ENCODE measurements around the gene ADORA1.

The ADORA1 gene

GRCh38 chr1:203158960-203159665 is 31.6 kb downstream of the ADORA1 start:
- no peak overlapping the region for H3K4me3 ChIP-seq (ENCODE audit: low read length)
- TF ChIP-seq ZNF274 (IDR thresholded peaks at IDR 0.05; ENCODE audit: low read depth, low read length): no peak

- TF ChIP-seq ZNF274 (IDR thresholded peaks at IDR 0.05; ENCODE audit: low read depth, low read length): no peak
- no peak overlapping the region for H3K4me3 ChIP-seq (ENCODE audit: low read length)
These were observed 32.3 kb downstream of the ADORA1 start for GRCh38 chr1:203159844-203160243.

GRCh38 chr1:203161175-203161574 is 33.6 kb downstream of the ADORA1 start:
- no peak overlapping the region for H3K4me3 ChIP-seq (ENCODE audit: low read length)

GRCh38 chr1:203161703-203162102 is 34.2 kb downstream of the ADORA1 start:
- no peak overlapping the region for H3K4me3 ChIP-seq (ENCODE audit: low read length)
- TF ChIP-seq ZNF274 (IDR thresholded peaks at IDR 0.05; ENCODE audit: low read depth, low read length): no peak

More at GRCh38 chr1:203161175-203161574, 33.6 kb downstream of the ADORA1 start:
- no peak for TF ChIP-seq ZNF274 (IDR thresholded peaks at IDR 0.05; ENCODE audit: low read depth, low read length)

GRCh38 chr1:203162403-203162802 is 34.9 kb downstream of the ADORA1 start:
- TF ChIP-seq ZNF274 (IDR thresholded peaks at IDR 0.05; ENCODE audit: low read depth, low read length): no peak
- H3K4me3 ChIP-seq (ENCODE audit: low read length): no peak overlapping the region

- H3K4me3 ChIP-seq (ENCODE audit: low read length): no peak overlapping the region
- TF ChIP-seq ZNF274 (IDR thresholded peaks at IDR 0.05; ENCODE audit: low read depth, low read length): no peak
These were observed 36.5 kb downstream of the ADORA1 start for GRCh38 chr1:203163891-203164635.

- no peak overlapping the region for H3K4me3 ChIP-seq (ENCODE audit: low read length)
- TF ChIP-seq ZNF274 (IDR thresholded peaks at IDR 0.05; ENCODE audit: low read depth, low read length): no peak
These were observed 37.7 kb downstream of the ADORA1 start for GRCh38 chr1:203165101-203165799.

GRCh38 chr1:203165800-203166161 is 38.3 kb downstream of the ADORA1 start:
- H3K4me3 ChIP-seq (ENCODE audit: low read length): no peak overlapping the region
- TF ChIP-seq ZNF274 (IDR thresholded peaks at IDR 0.05; ENCODE audit: low read depth, low read length): no peak

GRCh38 chr1:203166192-203166940 is 38.8 kb downstream of the ADORA1 start:
- no peak for TF ChIP-seq ZNF274 (IDR thresholded peaks at IDR 0.05; ENCODE audit: low read depth, low read length)
- H3K4me3 ChIP-seq (ENCODE audit: low read length): no peak overlapping the region

- TF ChIP-seq ZNF274 (IDR thresholded peaks at IDR 0.05; ENCODE audit: low read depth, low read length): no peak
These were observed 39.7 kb downstream of the ADORA1 start for GRCh38 chr1:203167026-203167912.

GRCh38 chr1:203167913-203168200 is 40.3 kb downstream of the ADORA1 start:
- H3K4me3 ChIP-seq (ENCODE audit: low read length): no peak overlapping the region
- no peak for TF ChIP-seq ZNF274 (IDR thresholded peaks at IDR 0.05; ENCODE audit: low read depth, low read length)

More at GRCh38 chr1:203167026-203167912, 39.7 kb downstream of the ADORA1 start:
- H3K4me3 ChIP-seq (ENCODE audit: low read length): no peak overlapping the region

- TF ChIP-seq ZNF274 (IDR thresholded peaks at IDR 0.05; ENCODE audit: low read depth, low read length): no peak
- H3K4me3 ChIP-seq (ENCODE audit: low read length): no peak overlapping the region
These were observed 40.8 kb downstream of the ADORA1 start for GRCh38 chr1:203168256-203168786.

GRCh38 chr1:203168991-203169390 is 41.5 kb downstream of the ADORA1 start:
- no peak overlapping the region for H3K4me3 ChIP-seq (ENCODE audit: low read length)
- TF ChIP-seq ZNF274 (IDR thresholded peaks at IDR 0.05; ENCODE audit: low read depth, low read length): no peak
